Activated naive CD4-positive, alpha-beta T cell treated with anti-CD3 and anti-CD28 coated beads, Interleukin-2, amount 50 U/mL, for 24 hours (primary cell): ENCODE results near the gene ID4.

ENCODE experiments used
- H3K27ac Mint-ChIP-seq: one replicate; pipeline ENCODE4 v1.8.0; 2021; ENCODE audit warnings: mild to moderate bottlenecking, mixed read lengths
- H3K27me3 Mint-ChIP-seq: one replicate; pipeline ENCODE4 v1.8.0; 2021; ENCODE audit warnings: mixed read lengths
- H3K36me3 Mint-ChIP-seq: one replicate; pipeline ENCODE4 v1.8.0; 2021; ENCODE audit warnings: mixed read lengths
- H3K4me1 Mint-ChIP-seq: one replicate; pipeline ENCODE4 v1.8.0; 2021; ENCODE audit warnings: mixed read lengths
- H3K4me3 Mint-ChIP-seq: one replicate; pipeline ENCODE4 v1.8.0; 2021; ENCODE audit warnings: mild to moderate bottlenecking, mixed read lengths
- H3K9me3 Mint-ChIP-seq: one replicate; pipeline ENCODE4 v1.8.0; 2021; ENCODE audit warnings: mixed read lengths

ID4 gene

DNA sequence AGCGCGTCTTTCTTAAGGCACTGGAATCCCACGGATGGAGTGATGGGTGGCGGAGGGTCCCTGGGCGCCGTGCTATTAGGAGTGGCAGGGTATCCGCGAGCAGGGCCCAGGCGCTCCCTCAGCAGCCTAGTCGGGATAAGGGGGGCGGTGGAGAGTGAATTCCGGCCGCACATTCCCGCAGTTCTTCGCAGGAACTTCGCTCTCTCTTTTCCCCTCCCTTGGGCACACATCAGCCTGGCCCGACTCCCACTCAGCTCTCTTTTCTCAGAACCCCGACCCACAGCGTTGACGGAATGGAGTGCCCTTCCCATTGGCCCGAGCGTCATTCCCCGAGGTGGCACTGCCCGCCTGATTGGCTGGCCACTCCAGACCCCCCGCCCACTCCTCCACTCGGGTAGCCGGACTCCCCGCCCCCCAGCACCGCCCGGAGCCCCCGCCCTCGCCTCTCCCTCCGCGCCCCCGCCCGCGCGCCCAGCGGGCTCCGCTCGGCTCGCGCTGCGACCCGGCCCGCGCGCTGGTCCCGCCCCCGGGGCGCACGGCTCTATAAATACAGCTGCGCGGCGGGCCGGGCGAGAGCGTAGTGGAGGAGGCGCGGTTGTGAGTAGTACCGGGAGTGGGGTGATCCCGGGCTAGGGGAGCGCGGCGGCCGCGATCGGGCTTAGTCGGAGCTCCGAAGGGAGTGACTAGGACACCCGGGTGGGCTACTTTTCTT is at the start of gene ID4:
Gene ID4 (plus strand): TSS at position 572 of the 712 bp plus-strand sequence. CDS start 385 bp downstream, outside the sequence.
- Mint-ChIP-seq H3K27ac (no peak within 1 kb of the TSS), H3K27me3 (peaks cover 38% of the 10 kb centered on the region), H3K4me1 (no peaks in the 10 kb centered on the region), H3K9me3 (no peaks in the 10 kb centered on the region), H3K4me3 (no peak within 1 kb of the TSS), H3K36me3 (no peaks in the 10 kb centered on the region)

GRCh38 chr6:19788686-19789085 is 48.5 kb upstream of the ID4 start:
- Mint-ChIP-seq H3K4me1 (no peaks in the 10 kb centered on the region), H3K9me3 (peaks cover 3% of the 10 kb centered on the region), H3K27ac (no peak overlapping the region), H3K36me3 (no peaks in the 10 kb centered on the region), H3K4me3 (no peak overlapping the region), H3K27me3 (peaks cover 1% of the 10 kb centered on the region)

GRCh38 chr6:19789100-19789803 is 47.9 kb upstream of the ID4 start:
- no peak overlapping the region for H3K4me3 Mint-ChIP-seq
- H3K9me3 Mint-ChIP-seq = peaks cover 4% of the 10 kb centered on the region
- no peak overlapping the region for H3K27ac Mint-ChIP-seq
- no peaks in the 10 kb centered on the region for H3K4me1 Mint-ChIP-seq
- no peaks in the 10 kb centered on the region for H3K27me3 Mint-ChIP-seq
- H3K36me3 Mint-ChIP-seq = no peaks in the 10 kb centered on the region

- H3K27me3 Mint-ChIP-seq = peaks cover 2% of the 10 kb centered on the region
- H3K4me3 Mint-ChIP-seq = no peak overlapping the region
- no peak overlapping the region for H3K27ac Mint-ChIP-seq
- H3K4me1 Mint-ChIP-seq = no peaks in the 10 kb centered on the region
- no peaks in the 10 kb centered on the region for H3K36me3 Mint-ChIP-seq
- peaks cover 11% of the 10 kb centered on the region for H3K9me3 Mint-ChIP-seq
Observed at GRCh38 chr6:19791267-19791666, 45.9 kb upstream of the ID4 start.

DNA sequence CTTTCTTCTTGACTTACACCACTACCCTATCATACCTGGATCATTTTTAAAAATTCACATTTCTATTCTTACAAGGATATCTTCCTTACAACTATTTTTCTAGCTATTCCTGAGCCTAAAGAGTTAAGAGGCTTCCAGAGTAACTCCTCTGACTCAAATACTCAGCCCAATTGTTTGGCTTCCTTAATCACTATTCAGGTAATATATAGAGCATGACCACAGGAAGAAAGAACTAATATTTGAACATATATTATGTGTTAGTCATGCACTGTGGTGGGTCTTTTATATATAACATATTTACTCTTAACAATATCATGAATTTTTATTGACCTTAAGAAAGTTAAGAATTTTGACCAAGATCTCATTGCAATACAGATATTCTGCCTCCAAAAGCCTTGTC is 42.0 kb upstream of the ID4 start:
- Mint-ChIP-seq H3K9me3 (peaks cover 18% of the 10 kb centered on the region), H3K4me3 (no peak overlapping the region)

DNA sequence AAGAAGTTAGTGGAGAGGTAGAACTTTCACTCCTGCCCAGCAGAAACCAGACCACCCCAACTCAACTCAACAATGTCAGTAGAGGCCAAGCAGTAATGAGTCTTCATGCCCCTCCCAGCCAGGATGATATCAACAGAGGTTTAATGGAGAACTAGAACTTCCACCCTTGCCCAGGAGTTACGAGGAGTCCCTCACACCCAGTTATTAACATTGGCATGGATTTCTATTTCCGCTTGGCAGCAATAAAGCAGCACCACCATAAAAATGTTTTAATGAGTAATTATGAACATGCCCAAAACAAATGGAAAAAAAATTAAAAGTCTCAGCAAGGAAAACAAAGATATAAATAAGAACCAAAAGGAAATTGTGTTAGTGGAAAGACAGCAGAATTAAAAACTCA is 40.7 kb upstream of the ID4 start:
- Mint-ChIP-seq H3K27me3 (peaks cover 2% of the 10 kb centered on the region), H3K4me1 (no peaks in the 10 kb centered on the region), H3K36me3 (no peaks in the 10 kb centered on the region), H3K27ac (no peak overlapping the region), H3K4me3 (no peak overlapping the region), H3K9me3 (peaks cover 18% of the 10 kb centered on the region)

More for the DNA sequence above, 42.0 kb upstream of the ID4 start:
- Mint-ChIP-seq H3K27ac (no peak overlapping the region), H3K4me1 (no peaks in the 10 kb centered on the region), H3K27me3 (peaks cover 2% of the 10 kb centered on the region), H3K36me3 (no peaks in the 10 kb centered on the region)

DNA sequence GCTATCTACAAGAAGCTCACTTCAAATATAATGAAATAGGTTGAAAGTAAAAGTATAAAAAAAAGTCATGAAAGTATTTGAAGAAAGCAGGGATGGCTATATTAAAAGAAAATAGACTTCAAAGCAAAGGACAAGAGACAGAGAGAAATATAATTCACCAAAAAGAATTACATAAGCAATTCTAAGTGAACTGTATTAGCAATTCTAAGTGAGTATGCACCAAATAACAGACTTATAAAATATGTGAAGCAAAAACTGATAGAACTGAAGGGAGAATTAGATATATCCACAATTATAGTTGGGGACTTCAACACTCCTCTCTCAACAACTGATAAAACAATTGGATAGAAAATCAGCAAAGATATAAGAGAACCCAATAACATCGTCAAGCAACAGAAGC is 38.8 kb upstream of the ID4 start:
- Mint-ChIP-seq H3K9me3 (peaks cover 18% of the 10 kb centered on the region), H3K27ac (no peak overlapping the region), H3K4me1 (no peaks in the 10 kb centered on the region), H3K4me3 (no peak overlapping the region), H3K36me3 (no peaks in the 10 kb centered on the region), H3K27me3 (peaks cover 5% of the 10 kb centered on the region)

GRCh38 chr6:19802656-19803055 is 34.5 kb upstream of the ID4 start:
- H3K4me3 Mint-ChIP-seq = no peak overlapping the region
- H3K27ac Mint-ChIP-seq = no peak overlapping the region
- peaks cover 12% of the 10 kb centered on the region for H3K4me1 Mint-ChIP-seq
- peaks cover 24% of the 10 kb centered on the region for H3K27me3 Mint-ChIP-seq
- H3K9me3 Mint-ChIP-seq = no peaks in the 10 kb centered on the region
- no peaks in the 10 kb centered on the region for H3K36me3 Mint-ChIP-seq

DNA sequence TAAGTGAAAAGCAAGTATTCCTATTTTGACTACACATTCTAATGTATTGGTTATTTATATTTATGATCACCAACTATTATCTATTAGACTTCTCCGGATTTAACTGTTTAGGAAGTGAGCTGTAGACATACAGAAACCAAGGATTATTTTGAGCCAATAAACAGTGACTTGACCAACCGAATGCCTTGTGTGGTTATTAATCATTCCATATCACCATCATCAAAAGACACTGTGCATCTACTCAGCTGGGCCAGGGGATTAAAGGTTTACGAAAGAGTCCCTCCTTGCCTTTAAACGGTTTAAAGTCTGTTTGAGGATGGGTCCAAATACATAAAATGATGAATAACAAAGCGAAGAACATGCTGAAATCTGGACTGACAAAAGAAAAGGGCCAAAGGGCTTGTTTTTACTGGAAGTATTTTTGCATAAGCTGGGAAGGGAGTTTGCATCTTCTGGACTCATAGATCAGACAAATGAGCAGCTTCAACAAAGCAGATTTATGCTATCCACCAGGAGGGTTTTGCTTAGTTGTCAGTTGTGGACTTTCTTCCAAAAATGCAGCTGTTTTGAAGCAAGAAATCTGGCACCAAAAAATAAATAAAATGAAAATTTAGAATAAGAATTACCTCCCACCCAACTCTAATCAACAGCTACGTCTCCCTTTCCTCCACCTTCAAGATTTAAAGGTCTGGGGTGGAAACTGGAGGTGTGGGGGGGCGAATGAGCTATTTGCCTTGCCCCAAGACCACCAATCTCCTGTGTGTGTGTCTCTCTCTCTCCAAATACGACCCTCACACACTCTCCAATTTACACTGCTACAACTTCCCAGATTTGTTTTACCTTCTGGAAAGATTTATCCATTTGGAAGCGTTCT is 33.6 kb upstream of the ID4 start:
- H3K4me3 Mint-ChIP-seq = peak overlapping the region; percentile 77
- H3K9me3 Mint-ChIP-seq = no peaks in the 10 kb centered on the region
- H3K27ac Mint-ChIP-seq = no peak overlapping the region
- H3K4me1 Mint-ChIP-seq = peaks cover 12% of the 10 kb centered on the region
- H3K36me3 Mint-ChIP-seq = no peaks in the 10 kb centered on the region
- peaks cover 24% of the 10 kb centered on the region for H3K27me3 Mint-ChIP-seq

- H3K27ac Mint-ChIP-seq = no peak overlapping the region
- H3K4me3 Mint-ChIP-seq = peak overlapping the region; percentile 77
Observed at GRCh38 chr6:19804205-19805128, 32.7 kb upstream of the ID4 start.

DNA sequence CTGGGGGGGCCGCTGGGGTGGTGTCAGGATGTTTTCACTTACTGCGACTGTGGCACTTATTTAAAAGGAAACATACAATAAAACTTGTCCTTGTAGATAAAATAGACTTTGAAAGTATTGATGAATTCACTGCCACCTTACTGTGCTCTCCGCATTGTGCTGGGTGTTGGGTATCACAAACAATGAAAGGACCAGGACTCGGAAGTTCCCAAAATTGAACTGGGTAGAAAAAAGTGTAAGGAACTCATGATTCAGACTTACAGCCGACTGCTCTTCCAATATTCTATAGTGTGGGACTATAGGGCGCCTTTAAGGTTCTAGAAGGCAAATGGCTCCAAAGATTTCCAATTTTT is 32.1 kb upstream of the ID4 start:
- no peak overlapping the region for H3K27ac Mint-ChIP-seq
- no peaks in the 10 kb centered on the region for H3K36me3 Mint-ChIP-seq
- H3K9me3 Mint-ChIP-seq = no peaks in the 10 kb centered on the region
- peaks cover 24% of the 10 kb centered on the region for H3K27me3 Mint-ChIP-seq
- H3K4me3 Mint-ChIP-seq = peak overlapping the region; percentile 43
- peaks cover 12% of the 10 kb centered on the region for H3K4me1 Mint-ChIP-seq

More at GRCh38 chr6:19804205-19805128, 32.7 kb upstream of the ID4 start:
- H3K9me3 Mint-ChIP-seq = no peaks in the 10 kb centered on the region
- H3K36me3 Mint-ChIP-seq = no peaks in the 10 kb centered on the region
- peaks cover 24% of the 10 kb centered on the region for H3K27me3 Mint-ChIP-seq
- peaks cover 12% of the 10 kb centered on the region for H3K4me1 Mint-ChIP-seq

- Mint-ChIP-seq H3K27ac (no peak overlapping the region), H3K4me1 (peaks cover 12% of the 10 kb centered on the region), H3K4me3 (no peak overlapping the region), H3K27me3 (peaks cover 24% of the 10 kb centered on the region), H3K36me3 (no peaks in the 10 kb centered on the region), H3K9me3 (peaks cover 5% of the 10 kb centered on the region)
Observed at GRCh38 chr6:19806971-19807396, 30.2 kb upstream of the ID4 start.

GRCh38 chr6:19811397-19812079 is 25.6 kb upstream of the ID4 start:
- Mint-ChIP-seq H3K27me3 (peaks cover 2% of the 10 kb centered on the region), H3K4me1 (no peaks in the 10 kb centered on the region), H3K9me3 (peaks cover 5% of the 10 kb centered on the region), H3K36me3 (no peaks in the 10 kb centered on the region), H3K27ac (no peak overlapping the region), H3K4me3 (no peak overlapping the region)

DNA sequence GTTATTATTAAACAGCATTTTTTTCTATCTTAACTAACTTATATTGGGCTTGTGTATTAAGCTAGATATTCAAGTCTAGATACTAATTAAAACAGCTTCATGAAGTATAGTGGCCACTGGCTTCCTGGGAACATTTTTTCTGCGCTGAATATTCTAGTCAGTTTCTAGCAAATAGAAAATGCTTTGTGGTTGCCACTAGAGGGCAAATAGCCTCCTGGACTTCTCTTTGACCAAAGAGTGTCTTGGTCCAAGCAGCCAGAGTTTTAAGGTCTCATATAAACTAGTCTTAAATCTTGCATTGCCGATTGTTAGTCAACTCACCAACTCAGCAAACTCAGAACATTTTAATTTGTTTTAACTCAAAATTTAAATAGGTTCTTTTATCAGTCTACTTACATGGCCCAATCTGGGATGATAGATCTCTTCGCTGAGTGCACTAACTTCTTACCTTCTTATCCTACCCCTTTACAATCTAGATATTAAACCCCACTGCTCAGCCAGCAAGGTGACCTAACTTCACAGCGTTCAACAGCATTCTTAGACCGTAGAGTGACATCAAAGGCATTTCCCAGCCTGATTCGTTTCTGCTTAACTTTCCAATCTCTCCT is 24.6 kb upstream of the ID4 start:
- Mint-ChIP-seq H3K36me3 (no peaks in the 10 kb centered on the region), H3K9me3 (peaks cover 5% of the 10 kb centered on the region), H3K4me3 (no peak overlapping the region), H3K27me3 (peaks cover 3% of the 10 kb centered on the region), H3K4me1 (no peaks in the 10 kb centered on the region), H3K27ac (no peak overlapping the region)
